GM23338 (cell line): ENCODE results near the gene SRSF8. TPM values are rescaled to one million over a fixed set of nuclear protein-coding genes. Genes with fewer than 3 reads are reported as not detected.
"Not testable (repeated sequence)": the region's sequence is repeated elsewhere in the genome, so short reads cannot be mapped to it uniquely, and the experiment has no call there.

Source experiments
- ATAC-seq: fragments of 200-7000 bp; cut with Tn5 transposase; 3 replicates; pipeline ENCODE4 v1.9.1; 2020
- DNase-seq: peaks from one replicate; pipeline ENCODE4 v3.0.0-alpha.2; 2015; ENCODE audit warnings: low spot score
- H2AFZ ChIP-seq: fragments of 200-600 bp; sonication (generic); 2 replicates; pipeline ENCODE4 v1.8.0; 2016; ENCODE audit warnings: antibody characterized with exemption, mild to moderate bottlenecking, moderate library complexity
- H3F3A ChIP-seq: fragments of 200-600 bp; sonication (generic); replicated peaks from 2 replicates; pipeline ENCODE4 v1.8.0; 2017; ENCODE audit warnings: antibody characterized with exemption, mixed run types, low read depth
- H3K27ac ChIP-seq: fragments of 200-600 bp; sonication (generic); 2 replicates; pipeline ENCODE4 v1.6.1; 2016; ENCODE audit warnings: low read depth
- H3K27me3 ChIP-seq: fragments of 200-600 bp; sonication (generic); 2 replicates; pipeline ENCODE4 v1.8.0; 2016; ENCODE audit warnings: mild to moderate bottlenecking, mixed run types, moderate library complexity; ENCODE audit not compliant: insufficient read depth
- H3K36me3 ChIP-seq: fragments of 200-600 bp; sonication (generic); 2 replicates; pipeline ENCODE4 v1.8.0; 2016; ENCODE audit warnings: mild to moderate bottlenecking; ENCODE audit not compliant: insufficient read depth
- H3K4me1 ChIP-seq: fragments of 200-600 bp; sonication (generic); 2 replicates; pipeline ENCODE4 v1.8.0; 2016; ENCODE audit warnings: mild to moderate bottlenecking, moderate library complexity; ENCODE audit not compliant: insufficient read depth
- H3K4me2 ChIP-seq: fragments of 200-600 bp; sonication (generic); 2 replicates; pipeline ENCODE4 v1.7.1; 2017; ENCODE audit warnings: mixed run types
- H3K4me3 ChIP-seq: fragments of 200-600 bp; sonication (generic); 2 replicates; pipeline ENCODE4 v1.6.1; 2016; ENCODE audit warnings: mixed run types
- H3K79me2 ChIP-seq: fragments of 200-600 bp; sonication (generic); replicated peaks from 2 replicates; pipeline ENCODE4 v1.8.0; 2017; ENCODE audit warnings: mild to moderate bottlenecking; ENCODE audit not compliant: insufficient read depth
- H3K9me2 ChIP-seq: fragments of 200-600 bp; sonication (generic); 2 replicates; pipeline ENCODE4 v1.8.0; 2017; ENCODE audit not compliant: insufficient read depth
- H4K20me1 ChIP-seq: fragments of 200-600 bp; sonication (generic); replicated peaks from 2 replicates; pipeline ENCODE4 v1.8.0; 2017; ENCODE audit warnings: mild to moderate bottlenecking; ENCODE audit not compliant: insufficient read depth
- H3K27ac Mint-ChIP-seq: 2 replicates; pipeline ENCODE4 v1.8.0; 2020; ENCODE audit warnings: inconsistent platforms, mild to moderate bottlenecking, moderate library complexity, mixed read lengths
- H3K27me3 Mint-ChIP-seq: 3 replicates; pipeline ENCODE4 v1.8.0; 2022; ENCODE audit warnings: low read depth, mild to moderate bottlenecking, moderate library complexity, mixed read lengths, inconsistent platforms; ENCODE audit not compliant: insufficient read depth, poor library complexity
- H3K36me3 Mint-ChIP-seq: 3 replicates; pipeline ENCODE4 v1.8.0; 2021; ENCODE audit warnings: low read depth, mild to moderate bottlenecking, inconsistent platforms, moderate library complexity, mixed read lengths
- H3K4me1 Mint-ChIP-seq: 3 replicates; pipeline ENCODE4 v1.8.0; 2020; ENCODE audit warnings: mild to moderate bottlenecking, inconsistent platforms, mixed read lengths
- H3K4me3 Mint-ChIP-seq: 3 replicates; pipeline ENCODE4 v1.8.0; 2021; ENCODE audit warnings: moderate library complexity, mild to moderate bottlenecking, inconsistent platforms, mixed read lengths
- H3K9me3 Mint-ChIP-seq: 3 replicates; pipeline ENCODE4 v1.8.0; 2020; ENCODE audit warnings: moderate library complexity, mild to moderate bottlenecking, inconsistent platforms, mixed read lengths
- CREB1 ChIP-seq: fragments of 250-450 bp; sonication (Bioruptor Pico); IDR thresholded peaks from 2 replicates; pipeline ENCODE4 v1.5.0; 2020; ENCODE audit warnings: low read depth, mild to moderate bottlenecking, moderate library complexity
- CTCF ChIP-seq, 2 experiments: fragments of 200-600 bp in 1 of 2; sonication (generic) in 1 of 2; conservative IDR thresholded peaks; 2 replicates each; pipeline versions ENCODE4 v1.5.1 to v1.6.1; 2016 to 2017; ENCODE audit warnings: antibody characterized with exemption in 2 of 2, low read depth in 2 of 2, mild to moderate bottlenecking in 2 of 2, moderate library complexity in 1 of 2
- ETS1 ChIP-seq: IDR thresholded peaks from 2 replicates; pipeline ENCODE4 v1.6.1; 2016; ENCODE audit warnings: antibody characterized with exemption
- EZH2 ChIP-seq: fragments of 200-600 bp; sonication (generic); IDR thresholded peaks from one replicate; pipeline ENCODE4 v1.8.0; 2017; ENCODE audit warnings: antibody characterized with exemption, mild to moderate bottlenecking, low read depth; ENCODE audit not compliant: unreplicated experiment
- EZH2phosphoT487 ChIP-seq: fragments of 200-600 bp; sonication (generic); IDR thresholded peaks from one replicate; pipeline ENCODE4 v1.8.1; 2018; ENCODE audit warnings: antibody characterized with exemption; ENCODE audit not compliant: unreplicated experiment
- JUNB ChIP-seq: IDR thresholded peaks from one replicate; pipeline ENCODE4 v1.6.1; 2016; ENCODE audit warnings: antibody characterized with exemption; ENCODE audit not compliant: unreplicated experiment
- NANOG ChIP-seq: IDR thresholded peaks from 2 replicates; pipeline ENCODE4 v1.6.1; 2016; ENCODE audit warnings: antibody characterized with exemption, borderline replicate concordance
- POLR2AphosphoS5 ChIP-seq: IDR thresholded peaks from 2 replicates; pipeline ENCODE4 v1.6.1; 2016; ENCODE audit warnings: antibody characterized with exemption, low read depth
- REST ChIP-seq: IDR thresholded peaks from one replicate; pipeline ENCODE4 v1.6.1; 2018; ENCODE audit warnings: antibody characterized with exemption; ENCODE audit not compliant: unreplicated experiment
- STAT1 ChIP-seq: IDR thresholded peaks from one replicate; pipeline ENCODE4 v1.6.1; 2016; ENCODE audit warnings: antibody characterized with exemption; ENCODE audit not compliant: unreplicated experiment
- ZNF114 ChIP-seq: fragments of 250-450 bp; sonication (Bioruptor Pico); IDR thresholded peaks from 2 replicates; pipeline ENCODE4 v1.5.0; 2020; ENCODE audit warnings: mild to moderate bottlenecking, moderate library complexity
- ZNF331 ChIP-seq: fragments of 250-450 bp; sonication (Bioruptor Pico); IDR thresholded peaks from 2 replicates; pipeline ENCODE4 v1.5.0; 2020; ENCODE audit warnings: low read depth, mild to moderate bottlenecking, moderate library complexity
- polyA plus RNA-seq: library from polyadenylated mRNA; unstranded; fragments of >200 nt; fragmentation: Nextera tagmentation; extraction: Ambion mirVana; gene quantifications from 2 replicates; pipeline ENCODE4 v1.2.1, GENCODE V29; 2016
- total RNA-seq: library from RNA; depleted of rRNA; stranded (reverse); fragments of >200 nt; shearing (Covaris generic); gene quantifications from 2 replicates; pipeline ENCODE4 v1.2.3, GENCODE V29; 2014

SRSF8 gene
- total and polyA plus RNA-seq, 2 experiments from 2014 or later = 12.6 to 19.9 TPM

GRCh38 chr11:95111471-95111870 lies 44.8 kb downstream of the SRSF8 start:
- H3K36me3 ChIP-seq, H3K4me2 ChIP-seq: not testable (repeated sequence)

DNA sequence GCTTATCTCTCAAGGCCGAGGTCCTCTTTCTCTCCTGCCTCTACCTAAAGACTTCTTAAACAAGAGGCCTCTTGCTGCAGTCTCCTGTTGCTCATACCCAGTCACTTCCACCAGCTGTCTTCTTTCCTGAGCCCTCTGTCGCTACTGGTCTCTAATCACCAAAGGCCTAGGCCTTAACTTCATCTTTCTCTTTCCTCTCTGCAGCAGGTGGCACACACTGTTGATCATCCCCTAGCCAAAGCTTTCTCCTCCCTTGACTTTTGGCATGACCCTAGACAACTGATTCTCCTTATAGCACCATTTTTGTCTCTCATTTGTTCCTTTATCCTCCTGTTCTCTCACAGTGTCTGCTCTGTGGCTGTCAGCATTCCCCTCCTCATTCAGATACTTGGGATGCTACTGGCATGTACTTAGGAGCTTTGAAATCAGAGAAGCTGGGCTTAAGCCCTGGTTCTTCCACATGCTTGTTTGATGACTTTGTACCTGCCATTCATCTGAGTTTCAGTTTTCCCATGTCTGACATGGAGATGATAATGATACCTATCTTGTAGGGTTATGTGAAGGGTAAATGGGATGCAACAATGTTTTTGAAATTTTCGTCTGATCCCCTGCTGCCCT lies 45.3 kb downstream of the SRSF8 start:
- ATAC-seq = no peak
- DNase-seq = no peak
- TF ChIP-seq POLR2AphosphoS5 = no peak
- TF ChIP-seq CREB1 (CRISPR knock-in tag) = no peak
- no peak for TF ChIP-seq REST
- TF ChIP-seq ZNF331 = no peak
- no peak for TF ChIP-seq EZH2phosphoT487
- TF ChIP-seq JUNB = no peak
- no peak for TF ChIP-seq EZH2
- TF ChIP-seq STAT1 = no peak
- no peak for TF ChIP-seq NANOG
- no peak for TF ChIP-seq ETS1
- TF ChIP-seq ZNF114 (CRISPR knock-in tag) = no peak
- no peak for TF ChIP-seq CTCF (conservative IDR thresholded peaks at IDR 0.05; ENCODE audit: low read depth in 2 of 2)

More at GRCh38 chr11:95111471-95111870, 44.8 kb downstream of the SRSF8 start:
- H3K27me3 Mint-ChIP-seq, H3K4me3 ChIP-seq, H3K4me1 ChIP-seq, H3K27me3 ChIP-seq, H3K36me3 Mint-ChIP-seq, H3F3A ChIP-seq, H2AFZ ChIP-seq, H3K27ac ChIP-seq, H3K9me3 Mint-ChIP-seq, H3K9me2 ChIP-seq, H3K27ac Mint-ChIP-seq, DNase-seq, ATAC-seq, H3K4me3 Mint-ChIP-seq, H4K20me1 ChIP-seq, H3K79me2 ChIP-seq: not testable (repeated sequence)
- H3K4me1 Mint-ChIP-seq = peaks cover 19% of the 10 kb centered on the region; the same call in 2 of the 3 replicates

More for the DNA sequence above, 45.3 kb downstream of the SRSF8 start:
- Histone ChIP-seq H3K4me2 (no peak overlapping the region), H4K20me1 (no peaks in the 10 kb centered on the region), H3K36me3 (no peaks in the 10 kb centered on the region), H3K79me2 (no peaks in the 10 kb centered on the region), H2AFZ (no peak overlapping the region), H3F3A (no peaks in the 10 kb centered on the region), H3K4me3 (no peak overlapping the region), H3K4me1 (no peaks in the 10 kb centered on the region; the same call in 1 of the 2 replicates), H3K9me2 (no peaks in the 10 kb centered on the region), H3K27me3 (no peaks in the 10 kb centered on the region), H3K27ac (no peak overlapping the region)
- Mint-ChIP-seq H3K9me3 (peaks cover 5% of the 10 kb centered on the region; the same call in 2 of the 3 replicates), H3K4me1 (peaks cover 17% of the 10 kb centered on the region; the same call in 2 of the 3 replicates), H3K4me3 (no peak overlapping the region), H3K27ac (no peak overlapping the region), H3K27me3 (peaks cover 7% of the 10 kb centered on the region), H3K36me3 (no peaks in the 10 kb centered on the region)
